ENCODE data around the gene RPS6KB2.

The RPS6KB2 gene

DNA sequence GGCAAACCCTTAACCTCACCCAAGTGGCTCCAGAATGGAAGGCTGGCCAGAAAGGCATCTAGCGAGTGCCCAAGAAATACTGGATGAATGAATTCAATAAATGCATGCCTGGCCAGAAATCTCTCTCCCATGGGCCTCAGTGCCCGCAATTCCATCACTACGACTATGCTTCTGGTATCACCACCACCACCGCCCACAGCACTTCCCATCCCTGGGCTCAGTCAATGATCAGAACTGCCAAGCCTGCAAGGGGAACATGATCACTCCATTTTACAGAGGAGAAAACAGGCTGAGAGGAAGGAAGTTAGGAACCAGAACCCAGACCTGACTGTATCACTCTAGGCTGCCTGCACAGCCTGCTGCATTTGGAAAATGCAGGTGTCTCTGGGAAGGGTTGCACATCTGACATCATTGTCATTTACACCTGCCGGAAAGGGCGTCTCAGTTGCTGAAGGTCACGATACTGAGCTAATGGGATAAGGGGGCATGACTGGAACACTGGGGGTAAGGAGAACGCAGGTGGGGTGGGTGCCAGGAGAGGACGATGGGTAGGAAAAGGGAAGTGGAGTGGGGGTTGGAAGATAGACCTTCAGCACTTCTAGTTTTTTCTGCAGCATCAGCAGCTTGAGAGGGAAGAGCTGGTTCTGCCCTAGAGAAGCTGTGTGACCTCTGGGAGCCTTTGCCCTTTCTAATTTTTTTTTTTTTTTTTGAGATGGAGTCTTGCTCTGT lies 21.0 kb downstream of the RPS6KB2 start:
- no peak overlapping the region for H3K4me3 ChIP-seq (replicated peaks; ENCODE audit: low read depth, low read length)
- TF ChIP-seq, protein P1, sequence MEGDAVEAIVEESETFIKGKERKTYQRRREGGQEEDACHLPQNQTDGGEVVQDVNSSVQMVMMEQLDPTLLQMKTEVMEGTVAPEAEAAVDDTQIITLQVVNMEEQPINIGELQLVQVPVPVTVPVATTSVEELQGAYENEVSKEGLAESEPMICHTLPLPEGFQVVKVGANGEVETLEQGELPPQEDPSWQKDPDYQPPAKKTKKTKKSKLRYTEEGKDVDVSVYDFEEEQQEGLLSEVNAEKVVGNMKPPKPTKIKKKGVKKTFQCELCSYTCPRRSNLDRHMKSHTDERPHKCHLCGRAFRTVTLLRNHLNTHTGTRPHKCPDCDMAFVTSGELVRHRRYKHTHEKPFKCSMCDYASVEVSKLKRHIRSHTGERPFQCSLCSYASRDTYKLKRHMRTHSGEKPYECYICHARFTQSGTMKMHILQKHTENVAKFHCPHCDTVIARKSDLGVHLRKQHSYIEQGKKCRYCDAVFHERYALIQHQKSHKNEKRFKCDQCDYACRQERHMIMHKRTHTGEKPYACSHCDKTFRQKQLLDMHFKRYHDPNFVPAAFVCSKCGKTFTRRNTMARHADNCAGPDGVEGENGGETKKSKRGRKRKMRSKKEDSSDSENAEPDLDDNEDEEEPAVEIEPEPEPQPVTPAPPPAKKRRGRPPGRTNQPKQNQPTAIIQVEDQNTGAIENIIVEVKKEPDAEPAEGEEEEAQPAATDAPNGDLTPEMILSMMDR (IDR thresholded peaks at IDR 0.05; ENCODE audit: low read depth, low read length, missing control alignments): no peak
- no peak for DNase-seq (ENCODE audit: extremely low read depth, low read depth)

DNA sequence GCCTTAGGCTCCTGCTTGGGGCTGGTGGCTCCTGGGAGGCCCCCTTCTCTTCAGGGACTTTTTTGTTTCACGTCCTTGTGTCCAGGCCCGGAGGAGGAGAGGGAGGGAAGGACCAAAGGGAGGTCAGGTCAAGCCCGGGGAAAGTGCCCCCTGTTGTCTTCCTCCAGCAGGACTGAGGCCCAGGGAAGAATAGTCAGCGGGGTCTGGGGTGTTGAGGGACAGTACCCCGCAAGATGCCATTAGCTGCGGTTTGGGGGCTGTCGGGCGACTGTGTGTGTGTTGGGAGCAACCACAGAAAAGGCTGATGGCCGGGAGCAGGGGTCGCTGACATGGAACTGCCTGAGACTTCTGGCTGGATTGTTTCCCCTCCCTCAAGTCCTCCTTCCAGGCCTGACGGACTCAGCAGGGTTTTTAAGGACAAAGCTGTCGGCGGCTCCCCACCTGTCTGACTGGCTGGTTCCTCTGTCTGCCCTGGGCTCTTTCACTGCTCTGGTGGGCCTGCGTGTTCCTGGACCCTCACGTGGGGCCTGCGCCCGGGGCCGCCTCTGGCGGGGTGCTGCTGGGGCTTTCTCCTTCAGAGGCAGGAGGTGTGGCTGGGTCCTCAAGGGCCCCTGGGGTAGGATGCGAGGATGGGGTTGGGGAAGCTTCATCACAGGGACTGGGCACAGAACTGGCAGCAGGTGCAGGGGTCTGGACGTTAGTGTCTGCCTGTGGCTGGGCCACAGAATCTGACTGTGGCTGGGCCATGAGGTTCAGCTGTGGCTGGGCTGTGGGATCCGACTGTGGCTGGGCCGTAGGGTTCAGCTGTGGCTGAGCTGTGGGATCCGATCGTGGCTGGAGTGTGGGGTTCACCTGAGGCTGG lies 22.7 kb downstream of the RPS6KB2 start:
- TF ChIP-seq, protein P1 (IDR thresholded peaks at IDR 0.05; ENCODE audit: low read depth, low read length, missing control alignments): no peak
- H3K4me3 ChIP-seq (replicated peaks; ENCODE audit: low read depth, low read length): no peak overlapping the region
- DNase-seq (ENCODE audit: extremely low read depth, low read depth): no peak

GRCh38 chr11:67451658-67451976 lies 23.3 kb downstream of the RPS6KB2 start:
- DNase-seq (ENCODE audit: extremely low read depth, low read depth): no peak
- TF ChIP-seq, protein P1 (IDR thresholded peaks at IDR 0.05; ENCODE audit: low read depth, low read length, missing control alignments): no peak
- H3K4me3 ChIP-seq (replicated peaks; ENCODE audit: low read depth, low read length): no peak overlapping the region

DNA sequence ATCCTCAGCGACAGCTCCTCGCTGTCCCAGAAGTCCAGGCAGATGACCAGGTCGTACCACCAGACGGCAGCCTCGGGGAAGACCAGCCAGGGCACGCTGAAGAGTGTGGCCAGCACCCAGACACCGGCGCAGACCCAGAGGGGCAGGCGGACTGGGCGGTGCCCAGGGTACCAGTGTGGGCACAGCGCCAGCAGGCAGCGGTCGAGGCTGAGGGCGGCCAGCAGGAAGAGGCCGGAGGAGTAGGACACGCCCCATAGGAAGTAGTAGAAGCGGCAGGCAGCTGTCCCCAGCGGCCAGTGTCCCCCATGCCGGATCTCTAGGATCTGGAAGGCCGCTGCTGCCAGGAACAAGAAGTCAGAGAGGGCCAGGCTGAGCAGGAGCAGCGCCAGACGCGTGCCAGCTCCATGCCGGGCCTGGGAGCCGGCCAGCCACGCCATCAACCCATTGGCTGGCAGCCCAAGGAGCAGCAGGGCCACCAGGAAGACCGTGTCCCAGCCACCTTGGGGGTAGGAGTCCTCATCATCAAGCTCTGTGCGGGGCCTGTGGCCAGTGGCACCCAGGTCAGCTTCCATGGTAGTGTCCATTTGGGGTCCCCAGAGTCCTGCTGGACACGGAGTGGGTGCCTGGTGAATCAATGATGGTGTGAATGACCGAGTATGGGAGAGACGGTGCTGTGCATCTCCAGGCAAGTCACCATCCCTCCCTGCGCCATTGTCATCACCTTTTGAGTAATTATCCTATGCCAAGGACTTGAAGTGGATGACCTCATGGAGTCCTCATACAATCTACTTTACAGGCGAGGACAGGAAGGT lies 24.1 kb downstream of the RPS6KB2 start, which contains the start of gene GPR152:
Gene GPR152, minus strand, starts transcription at position 589 of the 812 bp plus-strand sequence. Its CDS starts 5 bp downstream, at position 584.
- DNase-seq (ENCODE audit: extremely low read depth, low read depth): no peak
- TF ChIP-seq, protein P1 (IDR thresholded peaks at IDR 0.05; ENCODE audit: low read depth, low read length, missing control alignments): no peak
- H3K4me3 ChIP-seq (replicated peaks; ENCODE audit: low read depth, low read length): no peak within 1 kb of the TSS

- TF ChIP-seq, protein P1 (IDR thresholded peaks at IDR 0.05; ENCODE audit: low read depth, low read length, missing control alignments): no peak
- DNase-seq (ENCODE audit: extremely low read depth, low read depth): no peak
- no peak overlapping the region for H3K4me3 ChIP-seq (replicated peaks; ENCODE audit: low read depth, low read length)
Measured at GRCh38 chr11:67453816-67454732, 25.8 kb downstream of the RPS6KB2 start.

- no peak for DNase-seq (ENCODE audit: extremely low read depth, low read depth)
Measured at GRCh38 chr11:67455054-67455453, 26.8 kb downstream of the RPS6KB2 start, which contains the start of gene CABP4. TSS of gene CABP4 (plus strand) at chr11:67455354. CDS start at chr11:67455424, 70 bp downstream.

More at GRCh38 chr11:67455054-67455453, 26.8 kb downstream of the RPS6KB2 start, which contains the start of gene CABP4:
- H3K4me3 ChIP-seq (replicated peaks; ENCODE audit: low read depth, low read length): no peak within 1 kb of the TSS
- TF ChIP-seq, protein P1 (IDR thresholded peaks at IDR 0.05; ENCODE audit: low read depth, low read length, missing control alignments): no peak
